Measurements from ENCODE around the gene SMO. TPM values are rescaled to one million over a fixed set of nuclear protein-coding genes. Genes with fewer than 3 reads are reported as not detected.

Gene SMO
- 1.5 and 2.1 TPM in 2 replicates for total RNA-seq

DNA sequence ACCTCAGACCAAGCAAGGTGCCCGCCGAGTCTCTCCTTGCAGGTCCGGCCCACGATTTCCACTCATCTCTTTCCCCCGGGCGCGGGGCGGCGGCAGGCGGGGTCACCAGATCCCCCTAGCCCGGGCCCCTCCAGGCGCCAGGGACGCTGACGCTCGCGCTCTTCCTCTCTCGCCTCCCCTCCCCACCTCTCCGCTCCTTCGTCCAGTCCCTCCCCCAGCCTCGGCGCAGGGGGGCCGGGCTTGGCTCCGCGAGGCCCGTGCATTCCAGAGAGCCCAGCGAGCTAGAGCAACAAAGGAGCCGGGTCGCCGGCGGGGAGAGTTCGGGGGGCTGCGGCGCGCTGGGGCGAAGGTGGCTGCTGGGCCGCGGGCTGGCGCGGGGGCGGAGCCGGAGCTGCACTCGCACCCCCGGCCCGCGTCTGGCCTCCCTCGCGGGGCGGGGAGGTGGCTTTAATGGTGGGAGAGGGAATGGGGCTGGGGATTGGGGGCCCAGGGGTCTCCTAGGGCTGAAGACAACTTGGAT is at the start of gene SMO:
Gene SMO, plus strand, starts transcription at position 262 of the 520 bp plus-strand sequence. CDS start 519 bp downstream, outside the sequence.

DNA sequence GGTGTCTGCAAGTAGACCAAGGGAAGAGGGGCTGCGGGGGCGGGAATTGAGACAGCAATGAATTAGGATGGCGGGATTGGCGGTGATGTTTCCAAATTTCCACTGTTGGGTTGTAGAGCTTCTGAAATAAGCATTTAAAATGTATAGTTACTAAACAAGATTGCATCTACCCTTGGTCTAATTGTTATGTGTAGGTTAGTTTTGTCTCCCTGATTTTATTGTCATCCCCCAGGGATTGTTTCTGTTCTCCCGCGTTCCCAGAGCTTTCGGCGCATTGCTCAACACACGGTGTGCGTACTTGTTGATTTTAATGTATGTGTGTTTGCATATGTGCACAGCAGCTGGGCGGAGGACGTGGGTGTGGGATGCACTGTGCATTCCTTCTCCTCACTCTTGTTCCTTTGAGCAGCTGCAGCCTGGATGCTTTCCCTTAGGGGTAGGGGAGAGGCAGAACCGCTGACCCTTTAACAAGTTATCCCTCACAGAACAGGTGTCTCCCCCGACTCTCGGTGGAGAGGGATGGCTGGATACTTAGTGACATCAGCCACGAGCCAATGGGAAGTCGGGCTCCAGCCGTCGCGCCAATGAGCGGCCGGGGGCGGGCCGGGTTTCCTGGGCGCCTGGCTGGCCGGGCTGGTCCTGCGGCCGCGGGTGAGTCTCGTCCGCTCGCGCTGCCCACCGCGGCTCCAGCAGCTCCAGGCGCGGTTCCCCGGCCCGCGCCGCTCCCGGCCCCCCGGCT is 44.2 kb upstream of the SMO start, which contains the start of gene TSPAN33:
Gene TSPAN33, plus strand, starts transcription at position 613 of the 739 bp plus-strand sequence. CDS start 274 bp downstream, outside the sequence.

DNA sequence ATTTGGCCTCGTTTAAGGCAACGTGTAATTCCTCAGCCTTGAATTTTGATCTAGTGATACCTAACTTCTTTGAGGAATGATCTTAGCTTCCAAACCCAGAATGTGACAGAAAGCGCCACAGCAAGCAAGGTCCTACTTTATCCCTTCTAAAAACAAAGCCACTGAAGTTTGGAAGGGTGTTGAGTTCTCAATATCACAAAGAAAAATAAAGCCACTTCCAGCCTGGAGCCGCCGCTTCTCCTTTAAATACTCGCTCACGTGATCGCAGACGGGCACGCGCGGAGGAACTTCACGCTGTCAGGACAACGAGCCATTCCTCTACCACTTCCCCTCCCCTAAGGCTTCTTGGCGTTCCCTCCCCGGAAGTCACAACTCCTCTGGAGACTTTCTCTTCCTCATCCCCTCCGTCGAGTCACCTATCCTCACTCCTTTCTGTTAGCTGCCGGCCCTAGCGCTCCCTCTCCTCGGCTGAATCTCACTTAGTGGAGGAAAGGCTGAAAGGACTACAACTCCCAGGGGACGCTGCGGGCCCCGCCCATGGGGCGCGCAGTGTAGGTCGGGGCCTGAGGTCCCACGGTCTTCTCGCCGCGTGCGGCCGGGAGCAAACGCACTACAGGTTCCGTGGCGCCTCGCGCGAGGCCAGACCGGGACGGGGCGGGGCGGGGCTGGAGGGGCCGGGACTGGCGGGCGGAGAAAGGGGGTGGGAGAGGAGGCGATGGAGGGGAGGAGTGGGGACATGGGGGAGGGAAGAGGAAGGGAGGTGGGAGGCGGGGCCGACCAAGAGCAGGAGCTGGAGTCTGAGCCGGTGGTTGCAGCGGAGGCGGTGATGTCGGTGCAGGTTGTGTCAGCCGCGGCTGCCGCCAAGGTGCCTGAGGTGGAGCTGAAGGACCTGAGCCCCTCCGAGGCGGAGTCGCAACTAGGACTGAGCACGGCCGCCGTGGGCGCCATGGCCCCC is 36.1 kb downstream of the SMO start, which contains the start of gene AHCYL2:
Gene AHCYL2, plus strand, starts transcription at position 780 of the 955 bp plus-strand sequence.

Other genes with a start within 250 kb of the SMO start
- gene TNPO3, start 133.5 kb upstream of the SMO start, total RNA-seq = 40.0 and 52.3 TPM in 2 replicates
- 0.11 TPM in 1 of 2 replicates, not detected in the other for gene TSPAN33, start 43.9 kb upstream of the SMO start, total RNA-seq
- 6.0 and 7.8 TPM in 2 replicates for gene AHCYL2, start 36.4 kb downstream of the SMO start, total RNA-seq
- 2.4 and 2.5 TPM in 2 replicates for gene STRIP2, start 245.8 kb downstream of the SMO start, total RNA-seq